Adipose tissue (tissue), 3 donors: Measurements from ENCODE around the gene OVAAL. TPM values are rescaled to one million over a fixed set of nuclear protein-coding genes. Genes with fewer than 3 reads are reported as not detected.

Source experiments
- H3K27ac ChIP-seq: one replicate; pipeline ENCODE4 v1.5.1; 2013; ENCODE audit warnings: low read depth, low read length
- WGBS, 3 donors: extraction: QIAGEN DNeasy Blood & Tissue Kit; methylation state at CpG; one replicate each; pipeline ENCODE4 v1.1.7; 2013; 5-methylcytosine and 5-hydroxymethylcytosine counted together
- polyA plus RNA-seq, 3 donors: library from polyadenylated mRNA; stranded (reverse); fragments of 200-250 nt; gene quantifications; one replicate each; pipeline ENCODE4 v1.2.3, GENCODE V29; 2013
- donor health status: healthy with polysubstance abuse.
- donor health status: Bipolar disorder and iron deficiency.
- donor health status: healthy.

Gene OVAAL
- polyA plus RNA-seq = not detected

DNA sequence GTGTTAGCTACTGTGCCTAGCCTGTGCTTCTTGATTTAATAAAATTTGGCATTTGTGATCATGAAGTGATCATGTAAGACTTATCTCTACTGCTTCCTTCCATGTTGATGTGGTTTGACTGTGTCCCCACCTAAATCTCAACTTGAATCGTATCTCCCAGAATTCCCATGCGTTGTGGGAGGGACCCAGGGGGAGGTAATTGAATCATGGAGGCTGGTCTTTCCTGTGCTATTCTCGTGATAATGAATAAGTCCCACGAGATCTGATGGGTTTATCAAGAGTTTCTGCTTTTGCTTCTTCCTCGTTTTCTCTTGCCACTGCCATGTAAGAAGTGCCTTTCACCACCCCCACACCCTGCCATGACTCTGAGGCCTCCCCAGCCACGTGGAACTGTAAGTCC, at the start of gene OVAAL:
TSS of gene OVAAL (plus strand) at position 301 of the 400 bp plus-strand sequence.
- WGBS, 3 donors = 78 to 92% (median 84%) methylated on average over 6 of the region's 6 CpGs

DNA sequence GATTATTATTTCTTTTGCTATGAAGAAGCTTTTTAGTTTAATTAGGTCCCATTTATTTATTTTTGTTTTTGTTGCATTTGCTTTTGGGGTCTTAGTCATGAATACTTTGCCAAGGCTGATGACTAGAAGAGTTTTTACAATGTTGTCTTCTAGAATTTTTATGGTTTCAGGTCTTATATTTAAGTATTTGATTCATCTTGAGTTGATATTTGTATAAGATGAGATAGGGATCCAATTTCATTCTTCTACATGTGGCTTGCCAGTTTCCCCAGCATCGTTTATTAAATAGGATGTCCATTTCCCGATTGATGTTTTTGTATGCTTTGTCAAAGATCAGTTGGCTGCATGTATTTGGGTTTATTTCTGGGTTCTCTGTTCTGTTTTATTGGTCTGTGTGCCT, 47.9 kb upstream of the OVAAL start:
- WGBS, 3 donors = 94 to 99% (median 94%) methylated on average over 2 of the region's 2 CpGs
- no peak overlapping the region for H3K27ac ChIP-seq

More for the DNA sequence above, at the start of gene OVAAL:
- H3K27ac ChIP-seq = no peak within 1 kb of the TSS

DNA sequence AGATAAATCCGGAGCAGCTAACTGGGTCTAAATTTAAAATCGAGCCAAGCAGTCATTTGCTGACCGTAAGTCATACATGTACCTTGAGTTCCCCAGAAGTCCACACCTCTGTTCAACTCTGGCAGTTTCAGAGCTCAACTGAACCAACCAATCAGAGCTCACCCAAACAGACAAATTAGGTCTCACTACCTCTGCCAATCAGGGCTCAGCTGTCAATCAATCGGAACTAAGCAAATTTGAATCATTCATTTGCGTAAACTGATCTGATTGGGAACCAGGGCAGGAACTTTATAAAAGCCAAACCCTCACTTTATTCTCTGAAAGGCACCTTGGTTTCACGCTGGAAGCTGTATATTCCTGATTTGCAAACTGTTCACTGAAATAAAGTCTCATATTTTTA, 45.2 kb upstream of the OVAAL start:
- H3K27ac ChIP-seq = no peak overlapping the region
- WGBS, 3 donors = 77 to 79% (median 79%) methylated on average over 6 of the region's 6 CpGs

DNA sequence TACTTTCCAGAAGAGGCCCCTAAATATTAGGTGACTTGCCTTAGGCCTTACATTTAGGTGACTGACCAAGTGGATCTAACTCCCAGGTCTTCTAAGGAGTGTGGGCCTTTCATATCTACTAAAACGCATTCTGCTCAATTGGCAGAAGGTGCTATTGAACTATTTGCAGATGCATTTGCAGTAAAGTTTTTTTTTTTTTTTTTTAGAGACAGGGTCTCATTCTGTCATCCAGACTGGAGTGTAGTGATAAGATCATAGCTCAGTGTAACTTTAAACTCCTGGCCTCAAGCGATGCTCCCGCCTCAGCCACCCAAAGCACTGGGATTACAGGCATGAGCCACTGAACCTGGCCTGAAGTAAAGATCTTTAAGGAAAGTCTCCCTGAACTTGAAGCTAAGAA, 43.4 kb upstream of the OVAAL start:
- WGBS, 3 donors = 33 to 37% (median 34%) methylated on average over 3 of the region's 3 CpGs
- H3K27ac ChIP-seq = no peak overlapping the region

DNA sequence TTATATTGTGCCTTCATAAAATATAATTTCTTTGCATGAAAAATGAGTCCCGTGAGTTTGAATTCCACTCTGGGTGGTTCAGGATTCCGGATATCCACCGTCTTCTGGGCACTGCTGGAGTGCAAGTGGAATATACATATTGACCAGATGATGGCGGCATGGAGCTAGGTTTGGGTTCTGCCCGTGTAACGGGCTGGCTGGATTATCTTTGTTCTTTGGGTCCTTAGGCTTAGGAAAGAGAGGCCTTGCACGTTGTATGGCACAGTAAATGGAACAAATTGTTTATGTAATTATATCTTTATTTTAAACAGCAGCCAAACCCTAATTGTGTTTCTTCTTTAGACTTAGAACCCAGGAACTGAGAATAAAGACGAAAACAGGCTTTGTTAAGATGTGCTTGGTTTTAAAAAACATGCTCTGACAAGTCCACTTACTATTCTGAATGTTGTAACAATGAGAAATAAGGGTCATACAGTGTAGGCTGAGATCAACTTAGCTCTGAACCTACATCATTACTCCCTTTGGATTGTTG, 42.8 kb upstream of the OVAAL start:
- no peak overlapping the region for H3K27ac ChIP-seq
- WGBS, 3 donors = 14 to 16% (median 15%) methylated on average over 8 of the region's 8 CpGs

DNA sequence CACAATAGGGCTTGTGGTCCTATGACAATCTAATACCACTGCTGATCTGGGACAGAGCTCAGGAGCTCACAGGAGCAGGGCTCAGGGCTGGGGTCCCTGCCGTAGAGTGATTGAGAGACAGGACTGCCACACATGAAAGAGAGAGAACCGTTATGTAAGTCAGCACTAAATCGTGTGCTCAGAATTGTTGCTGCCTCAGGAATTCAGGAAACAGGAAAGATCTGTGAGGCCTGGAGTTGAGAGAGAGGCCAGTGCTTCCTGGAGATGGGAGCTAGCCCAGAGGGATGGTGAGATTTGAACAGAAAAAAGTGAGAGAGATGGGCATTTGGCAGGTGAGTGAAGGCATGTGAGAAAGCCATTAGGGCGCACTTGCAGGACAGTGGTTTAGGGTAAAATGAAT, 38.9 kb upstream of the OVAAL start:
- WGBS, 3 donors = 34 to 59% (median 46%) methylated on average over 4 of the region's 4 CpGs

DNA sequence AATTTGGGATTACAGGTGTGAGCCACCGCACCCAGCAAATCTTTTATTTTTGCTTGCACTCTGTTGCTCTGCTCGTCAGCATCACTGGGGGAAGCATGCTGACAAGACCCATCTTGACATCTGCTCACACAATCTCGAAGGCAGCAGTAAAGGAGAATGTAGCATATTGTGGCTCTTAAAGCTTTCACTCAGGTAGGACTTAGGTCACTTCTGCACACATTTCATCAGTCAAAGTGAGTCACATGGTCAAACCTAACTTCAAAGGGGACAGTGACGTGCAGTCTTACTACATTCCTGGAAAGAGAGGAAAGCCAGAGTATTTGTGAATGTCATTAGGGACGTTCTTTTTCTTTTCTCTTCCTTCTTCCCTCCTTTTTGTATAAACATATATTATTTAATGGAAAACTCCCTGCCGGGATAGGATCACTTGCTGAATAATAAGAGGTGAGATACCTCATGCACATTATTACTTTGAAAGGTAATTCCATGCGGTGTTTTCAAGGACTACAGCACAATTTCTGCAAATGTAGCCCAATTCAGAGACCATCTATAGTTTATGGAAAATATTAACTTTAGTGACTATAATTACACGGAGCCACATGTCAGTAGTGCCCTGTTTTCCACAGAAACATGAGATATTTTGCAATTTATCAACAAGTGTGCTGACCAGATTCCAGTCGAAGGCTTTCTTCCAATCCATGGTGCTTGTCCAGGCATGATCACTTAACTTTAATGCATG, 37.1 kb upstream of the OVAAL start:
- WGBS, 3 donors = 57 to 68% (median 58%) methylated on average over 9 of the region's 9 CpGs
- no peak overlapping the region for H3K27ac ChIP-seq

More for the DNA sequence above, 38.9 kb upstream of the OVAAL start:
- H3K27ac ChIP-seq = no peak overlapping the region

DNA sequence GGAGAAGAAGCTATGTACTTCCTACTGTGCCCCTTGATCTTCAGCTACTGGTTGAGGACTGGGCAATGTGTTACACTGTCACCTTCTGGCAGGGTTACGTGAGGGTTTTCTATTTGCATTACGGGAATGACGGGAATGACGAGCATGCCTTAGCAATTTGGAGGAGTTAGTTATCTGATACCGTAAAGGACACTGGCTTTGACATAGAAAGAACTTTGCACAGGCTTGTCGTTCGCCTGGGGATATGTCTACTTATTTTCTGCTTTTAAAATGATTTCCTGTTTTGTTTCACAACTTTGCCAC, 36.6 kb upstream of the OVAAL start:
- no peak overlapping the region for H3K27ac ChIP-seq
- 28 to 81% (median 76%) methylated on average over 7 of the region's 7 CpGs for WGBS, 3 donors

DNA sequence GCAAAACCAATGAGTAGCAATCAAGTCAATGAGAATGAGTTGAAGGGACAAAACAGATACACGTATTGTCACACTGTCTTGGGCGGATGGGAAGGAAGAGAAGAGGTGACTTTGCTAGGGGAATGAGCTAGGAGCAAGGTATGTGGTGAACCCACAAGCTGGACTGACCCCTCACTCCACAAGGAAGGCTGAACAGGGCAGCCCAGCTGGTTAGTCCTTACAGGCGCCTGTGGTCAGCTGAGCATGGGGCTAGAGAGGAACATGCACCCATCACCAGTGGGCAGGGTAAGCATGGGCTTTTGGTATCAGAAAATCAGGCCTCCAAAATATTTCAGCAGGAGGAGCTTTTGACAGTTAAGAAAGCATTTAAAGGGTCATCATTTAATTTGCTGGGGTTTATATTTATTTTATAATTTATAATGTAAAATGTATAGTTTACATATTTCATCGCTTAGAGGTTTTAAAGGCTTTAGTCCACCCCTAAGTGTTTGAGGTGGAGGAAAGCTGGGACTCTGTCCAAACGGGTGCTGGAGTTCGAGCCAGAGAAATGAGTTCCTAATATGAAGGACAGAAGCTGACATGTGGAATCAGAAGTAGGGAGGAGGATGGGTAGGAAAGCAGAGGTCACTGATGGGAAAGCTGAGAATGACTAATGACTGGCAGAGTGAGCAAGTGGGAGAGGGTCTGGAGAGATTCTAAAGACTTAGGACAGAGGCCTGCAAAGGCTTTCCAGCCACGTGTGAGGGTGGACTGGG, 34.4 kb upstream of the OVAAL start:
- H3K27ac ChIP-seq = no peak overlapping the region
- WGBS, 3 donors = 83 to 86% (median 85%) methylated on average over 7 of the region's 7 CpGs

DNA sequence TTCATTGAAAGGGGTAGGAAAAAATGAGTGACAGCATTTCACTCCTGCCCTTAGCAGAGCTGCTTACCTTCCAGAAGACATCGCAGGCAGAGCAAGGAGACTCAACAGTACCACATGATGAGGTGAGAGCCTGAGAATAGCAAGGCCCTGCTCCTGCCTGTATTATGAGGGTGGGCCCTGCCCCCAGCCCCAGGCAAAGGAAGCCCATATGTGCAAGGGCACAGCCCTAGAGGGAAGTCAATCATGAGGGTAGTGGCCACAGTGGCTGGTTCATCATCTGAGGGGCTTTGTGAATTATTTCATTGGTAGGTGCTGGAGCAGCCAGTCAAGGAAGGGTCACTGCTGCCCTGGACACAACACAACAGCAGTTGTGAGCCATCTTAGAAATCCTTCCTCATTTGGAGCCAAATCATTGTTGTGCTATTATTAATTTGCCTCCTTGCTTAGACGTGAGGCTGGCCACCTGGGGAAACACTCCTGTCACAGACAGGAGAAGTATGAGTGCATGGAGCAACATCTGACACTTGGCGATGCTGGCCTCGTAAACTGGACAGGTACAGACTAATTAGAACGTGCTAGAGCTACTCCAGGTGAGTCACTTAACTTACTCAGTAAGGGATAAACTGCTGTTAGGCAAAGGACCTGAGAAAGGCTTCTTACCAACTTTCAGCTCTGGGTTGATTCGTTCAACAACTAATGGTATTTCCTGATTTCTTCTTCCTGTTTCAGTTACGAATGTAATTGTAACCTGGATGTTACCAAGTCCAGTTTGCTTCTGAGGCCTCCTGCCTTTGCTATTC, 33.6 kb upstream of the OVAAL start:
- H3K27ac ChIP-seq = no peak overlapping the region
- WGBS, 3 donors = 59 to 76% (median 60%) methylated on average over 7 of the region's 7 CpGs

GRCh38 chr1:180525715-180526039, 33.1 kb upstream of the OVAAL start:
- 22 to 51% (median 27%) methylated on average over 2 of the region's 2 CpGs for WGBS, 3 donors
- H3K27ac ChIP-seq = no peak overlapping the region

GRCh38 chr1:180527101-180527669, 31.6 kb upstream of the OVAAL start:
- 66 to 72% (median 69%) methylated on average over 5 of the region's 5 CpGs for WGBS, 3 donors

GRCh38 chr1:180528868-180529470, 29.8 kb upstream of the OVAAL start:
- no peak overlapping the region for H3K27ac ChIP-seq
- WGBS, 3 donors = 88 to 89% (median 88%) methylated on average over 11 of the region's 11 CpGs

More at GRCh38 chr1:180527101-180527669, 31.6 kb upstream of the OVAAL start:
- H3K27ac ChIP-seq = no peak overlapping the region

DNA sequence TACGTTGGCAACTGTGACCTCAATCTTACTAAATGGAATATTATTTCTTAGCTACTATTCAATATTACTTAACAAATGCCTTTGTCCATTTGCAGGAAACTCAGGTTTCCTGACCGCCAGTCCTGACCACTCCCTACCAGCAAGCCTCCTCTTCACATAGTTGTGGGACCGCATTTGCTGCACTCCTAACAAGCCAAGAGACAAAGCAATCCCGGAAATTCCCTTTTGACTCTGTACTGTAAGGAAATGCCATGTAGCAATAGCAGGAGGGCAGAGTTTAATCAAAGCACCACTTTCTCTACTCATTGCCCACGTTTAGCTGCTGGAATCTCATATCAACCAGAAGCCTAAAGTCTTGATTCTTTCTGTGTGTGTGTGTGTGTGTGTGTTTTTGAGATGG, 28.3 kb upstream of the OVAAL start:
- no peak overlapping the region for H3K27ac ChIP-seq
- 49 to 56% (median 51%) methylated on average over 5 of the region's 5 CpGs for WGBS, 3 donors

GRCh38 chr1:180532854-180533253, 25.9 kb upstream of the OVAAL start:
- H3K27ac ChIP-seq = no peak overlapping the region
- 82 to 88% (median 83%) methylated on average over 5 of the region's 5 CpGs for WGBS, 3 donors

- WGBS, 3 donors = 37 to 51% (median 39%) methylated on average over 10 of the region's 10 CpGs
- H3K27ac ChIP-seq = no peak overlapping the region
These were observed 25.3 kb upstream of the OVAAL start for GRCh38 chr1:180533266-180533987.

- no peak overlapping the region for H3K27ac ChIP-seq
- 64 to 69% (median 67%) methylated on average over 7 of the region's 7 CpGs for WGBS, 3 donors
These were observed 24.6 kb upstream of the OVAAL start for GRCh38 chr1:180534214-180534613.
